OCI-LY3 (cell line): ENCODE measurements around the gene PHLDB1.

Experiments
- CTCF ChIP-seq: fragments of 200-600, 300-600 bp; sonication (generic); IDR thresholded peaks from 2 replicates; pipeline ENCODE4 v1.5.1; 2014; ENCODE audit warnings: antibody characterized with exemption, low read length, low read depth
- EZH2phosphoT487 ChIP-seq: fragments of 200-600 bp; shearing (Covaris generic); IDR thresholded peaks from 2 replicates; pipeline ENCODE4 v1.6.1; 2018; ENCODE audit warnings: antibody characterized with exemption, mixed run types, low read depth

GRCh38 chr11:118609380-118610224 is 2.2 kb downstream of the PHLDB1 start:
- TF ChIP-seq CTCF = no peak
- TF ChIP-seq EZH2phosphoT487 = no peak
